CD4-positive, alpha-beta T cell (primary cell): ENCODE results near the gene CAMKK2. TPM values are rescaled to one million over a fixed set of nuclear protein-coding genes. Genes with fewer than 3 reads are reported as not detected.

Source experiments
- ATAC-seq: fragments of 200-7000 bp; cut with Tn5 transposase; one replicate; pipeline ENCODE4 v1.10.0; 2022; ENCODE audit warnings: mild to moderate bottlenecking; ENCODE audit not compliant: poor library complexity
- CTCF ChIA-PET: fragments of 350-600 bp; sonication (Branson Sonifier 250); formaldehyde crosslinking; loops from one replicate; lab custom pipeline; 2021; ENCODE audit warnings: antibody characterized with exemption, inconsistent platforms; lab: Charles Lee
- POLR2A ChIA-PET: fragments of 350-600 bp; sonication (Branson Sonifier 250); formaldehyde crosslinking; loops from one replicate; lab custom pipeline; 2021; ENCODE audit warnings: antibody characterized with exemption, inconsistent platforms; lab: Charles Lee
- DNase-seq, 14 experiments: peaks; one replicate each; pipeline ENCODE4 v3.0.0-alpha.2; 2013 to 2020; ENCODE audit warnings: mixed read lengths in 2 of 14
- H3K27ac ChIP-seq, 2 donors: one replicate each; pipeline versions ENCODE4 v1.5.1 to v1.7.0; 2013; ENCODE audit warnings: low read length in 2 of 2, low read depth in 1 of 2, mild to moderate bottlenecking in 1 of 2
- H3K27me3 ChIP-seq, 2 experiments: 1 replicate in 1 of 2; 2 replicates in 1 of 2; pipeline versions ENCODE4 v1.6.1 to v1.7.0; 2013; ENCODE audit warnings: low read length in 2 of 2, control low read depth in 1 of 2, mild to moderate bottlenecking in 1 of 2, moderate library complexity in 1 of 2; ENCODE audit not compliant: insufficient read depth in 2 of 2, control insufficient read depth in 1 of 2
- H3K36me3 ChIP-seq: one replicate; pipeline ENCODE4 v1.6.1; 2013; ENCODE audit warnings: low read length, control low read depth; ENCODE audit not compliant: insufficient read depth
- H3K4me1 ChIP-seq: one replicate; pipeline ENCODE4 v1.6.1; 2013; ENCODE audit warnings: low read length, control low read depth; ENCODE audit not compliant: insufficient read depth
- H3K4me3 ChIP-seq: one replicate; pipeline ENCODE4 v1.5.1; 2013; ENCODE audit warnings: mild to moderate bottlenecking, low read length, moderate library complexity
- H3K9me3 ChIP-seq, 2 experiments: 1 replicate in 1 of 2; 2 replicates in 1 of 2; pipeline versions ENCODE4 v1.6.1 to v1.7.0; 2013; ENCODE audit warnings: low read length in 2 of 2, mild to moderate bottlenecking in 2 of 2, control low read depth in 1 of 2, moderate library complexity in 1 of 2; ENCODE audit not compliant: control insufficient read depth in 1 of 2, insufficient read depth in 1 of 2
- H3K27ac Mint-ChIP-seq: one replicate; pipeline ENCODE4 v1.8.0; 2020; ENCODE audit warnings: mixed read lengths
- H3K27me3 Mint-ChIP-seq: one replicate; pipeline ENCODE4 v1.8.0; 2021; ENCODE audit warnings: mixed read lengths
- H3K36me3 Mint-ChIP-seq: one replicate; pipeline ENCODE4 v1.8.0; 2021; ENCODE audit warnings: low read depth, mixed read lengths
- H3K4me1 Mint-ChIP-seq: one replicate; pipeline ENCODE4 v1.8.0; 2021; ENCODE audit warnings: low read depth, mixed read lengths
- H3K4me3 Mint-ChIP-seq: one replicate; pipeline ENCODE4 v1.8.0; 2020; ENCODE audit warnings: mild to moderate bottlenecking, mixed read lengths
- H3K9me3 Mint-ChIP-seq: one replicate; pipeline ENCODE4 v1.8.0; 2020; ENCODE audit warnings: mixed read lengths
- intact Hi-C, 2 experiments: fragments of 100-400 bp; cut with DNase I in 1 of 2; cut with micrococcal nuclease in 1 of 2; formaldehyde crosslinking; loops; one replicate each; pipeline versions ENCODE4 v1.15.1 to v1.9.0; 2023 to 2025; cut with DNase I, micrococcal nuclease
- total RNA-seq, 174 experiments: library from RNA in 2 of 174; stranded (reverse) in 2 of 174; gene quantifications; one replicate each; pipeline ENCODE4 v1.2.3 and lab custom pipeline; 2021 to 2026
- TF ChIP-seq, protein P1 (sequence below): fragments of 200-600 bp; IDR thresholded peaks from one replicate; pipeline ENCODE4 v1.8.0; 2022; ENCODE audit warnings: antibody characterized with exemption, mild to moderate bottlenecking

Gene CAMKK2
- total RNA-seq, 2 experiments from 2014 or later = 6.7 to 6.8 TPM

DNA sequence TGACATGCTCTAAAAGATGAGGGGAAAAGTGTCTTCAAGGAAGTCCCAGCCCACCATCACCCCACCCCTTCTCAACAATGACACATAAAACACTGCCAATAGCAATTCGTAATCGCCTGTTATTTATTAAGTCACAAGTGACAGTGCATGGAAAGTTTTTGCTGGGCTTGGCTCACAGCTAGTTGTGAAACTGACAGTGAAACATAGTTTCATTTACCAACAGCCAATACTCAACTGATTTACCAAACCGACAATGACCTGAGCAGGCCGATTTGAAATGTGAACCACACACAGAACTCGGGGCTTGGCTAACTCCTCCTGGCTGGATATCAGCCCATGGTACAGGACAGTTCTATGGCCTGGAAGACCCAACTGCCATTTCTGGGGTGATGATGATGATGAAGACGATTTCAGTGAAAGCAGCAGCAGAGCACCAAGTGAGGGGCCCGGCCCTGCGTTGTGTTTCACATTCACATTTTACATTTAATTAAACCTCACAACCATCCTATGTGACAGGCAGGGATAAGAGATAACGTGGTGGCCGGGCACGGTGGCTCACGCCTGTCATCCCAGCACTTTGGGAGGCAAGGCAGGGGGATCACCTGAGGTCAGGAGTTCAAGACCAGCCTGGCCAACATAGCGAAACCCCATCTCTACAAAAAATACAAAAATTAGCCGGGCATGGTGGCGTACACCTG lies 42.7 kb downstream of the CAMKK2 start:
- intact Hi-C loops = no loop called here
- no peaks in the 10 kb centered on the region for H3K4me1 ChIP-seq
- H3K27ac ChIP-seq = no peak overlapping the region
- DNase-seq (no peak), ATAC-seq (no peak)
- Mint-ChIP-seq H3K9me3 (no peaks in the 10 kb centered on the region), H3K36me3 (peaks cover 73% of the 10 kb centered on the region), H3K4me3 (no peak overlapping the region), H3K27me3 (no peaks in the 10 kb centered on the region), H3K27ac (no peak overlapping the region), H3K4me1 (no peaks in the 10 kb centered on the region)
- no peaks in the 10 kb centered on the region for H3K9me3 ChIP-seq
- TF ChIP-seq, protein P1, sequence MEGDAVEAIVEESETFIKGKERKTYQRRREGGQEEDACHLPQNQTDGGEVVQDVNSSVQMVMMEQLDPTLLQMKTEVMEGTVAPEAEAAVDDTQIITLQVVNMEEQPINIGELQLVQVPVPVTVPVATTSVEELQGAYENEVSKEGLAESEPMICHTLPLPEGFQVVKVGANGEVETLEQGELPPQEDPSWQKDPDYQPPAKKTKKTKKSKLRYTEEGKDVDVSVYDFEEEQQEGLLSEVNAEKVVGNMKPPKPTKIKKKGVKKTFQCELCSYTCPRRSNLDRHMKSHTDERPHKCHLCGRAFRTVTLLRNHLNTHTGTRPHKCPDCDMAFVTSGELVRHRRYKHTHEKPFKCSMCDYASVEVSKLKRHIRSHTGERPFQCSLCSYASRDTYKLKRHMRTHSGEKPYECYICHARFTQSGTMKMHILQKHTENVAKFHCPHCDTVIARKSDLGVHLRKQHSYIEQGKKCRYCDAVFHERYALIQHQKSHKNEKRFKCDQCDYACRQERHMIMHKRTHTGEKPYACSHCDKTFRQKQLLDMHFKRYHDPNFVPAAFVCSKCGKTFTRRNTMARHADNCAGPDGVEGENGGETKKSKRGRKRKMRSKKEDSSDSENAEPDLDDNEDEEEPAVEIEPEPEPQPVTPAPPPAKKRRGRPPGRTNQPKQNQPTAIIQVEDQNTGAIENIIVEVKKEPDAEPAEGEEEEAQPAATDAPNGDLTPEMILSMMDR = no peak
- H3K27me3 ChIP-seq = no peaks in the 10 kb centered on the region
- POLR2A ChIA-PET = no interaction called here
- CTCF ChIA-PET = no interaction called here
- H3K36me3 ChIP-seq = peaks cover 33% of the 10 kb centered on the region
- no peak overlapping the region for H3K4me3 ChIP-seq

DNA sequence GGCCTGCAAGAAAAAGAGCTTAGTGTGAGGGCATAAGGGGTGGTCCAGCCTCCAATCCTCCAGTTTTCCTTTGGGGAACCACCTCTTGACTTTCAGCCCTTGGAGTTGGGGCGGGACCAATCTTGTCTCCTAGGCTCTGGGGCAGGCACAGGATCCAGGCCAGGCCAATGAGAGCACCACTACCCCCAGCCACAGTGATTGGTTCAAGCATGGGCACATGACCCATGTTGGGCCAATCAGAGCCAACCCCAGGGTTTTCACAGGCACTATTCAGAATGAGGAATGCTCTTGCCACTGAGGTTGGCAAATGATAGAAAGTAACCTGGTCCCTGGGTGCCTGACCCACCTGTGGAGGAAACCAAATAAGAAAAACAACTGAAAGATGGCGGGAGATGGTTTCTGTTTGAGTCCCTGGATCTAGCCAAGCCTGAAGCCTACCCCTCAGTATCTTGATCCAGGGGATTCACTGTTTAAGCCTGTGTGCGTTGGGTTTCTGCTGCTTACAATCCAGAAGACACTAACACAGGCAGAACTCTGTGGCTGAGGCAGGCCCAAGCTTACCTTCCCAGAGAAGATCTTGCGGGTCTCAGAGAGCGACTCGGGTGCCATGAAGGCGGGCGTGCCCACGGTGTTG lies 43.7 kb downstream of the CAMKK2 start:
- POLR2A ChIA-PET = no interaction called here
- no peaks in the 10 kb centered on the region for H3K27me3 Mint-ChIP-seq
- H3K4me1 Mint-ChIP-seq = no peaks in the 10 kb centered on the region
- DNase-seq = no peak
- no peaks in the 10 kb centered on the region for H3K27me3 ChIP-seq
- CTCF ChIA-PET = no interaction called here
- H3K4me1 ChIP-seq = no peaks in the 10 kb centered on the region
- no peaks in the 10 kb centered on the region for H3K9me3 ChIP-seq
- H3K9me3 Mint-ChIP-seq = no peaks in the 10 kb centered on the region
- no peak overlapping the region for H3K4me3 ChIP-seq
- H3K27ac Mint-ChIP-seq = no peak overlapping the region
- H3K4me3 Mint-ChIP-seq = no peak overlapping the region
- intact Hi-C loops = no loop called here
- peaks cover 69% of the 10 kb centered on the region for H3K36me3 Mint-ChIP-seq
- no peak overlapping the region for H3K27ac ChIP-seq
- peaks cover 43% of the 10 kb centered on the region for H3K36me3 ChIP-seq
- ATAC-seq = no peak
- TF ChIP-seq, protein P1 = no peak

DNA sequence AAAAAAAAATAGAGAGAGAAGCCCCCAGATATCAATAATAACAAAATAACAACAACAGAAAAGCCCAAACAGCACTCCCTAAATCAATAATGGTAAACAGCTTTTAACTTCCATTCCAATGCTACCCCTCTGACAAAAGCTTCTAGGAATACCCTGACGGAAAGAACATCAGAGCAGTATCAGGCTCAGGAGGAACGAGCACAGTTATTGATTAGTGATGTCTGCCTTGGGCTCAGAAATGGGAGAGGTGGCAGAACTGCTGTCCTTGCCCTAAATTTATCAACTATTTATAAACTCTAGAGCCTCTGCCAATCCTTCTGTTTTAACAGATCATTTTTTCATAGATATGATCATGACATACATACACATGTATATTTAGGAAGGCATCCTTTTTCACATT lies 44.7 kb downstream of the CAMKK2 start:
- Histone ChIP-seq H3K9me3 (no peaks in the 10 kb centered on the region), H3K27ac (no peak overlapping the region), H3K4me1 (no peaks in the 10 kb centered on the region), H3K36me3 (peaks cover 50% of the 10 kb centered on the region), H3K4me3 (no peak overlapping the region), H3K27me3 (no peaks in the 10 kb centered on the region)
- ATAC-seq = no peak
- no peaks in the 10 kb centered on the region for H3K9me3 Mint-ChIP-seq
- H3K27me3 Mint-ChIP-seq = no peaks in the 10 kb centered on the region
- ChIA-PET CTCF (interaction anchor here (0.5 kb wide), 1 partner anchor 700 kb away, joined by 3 read pairs; no protein-coding TSS in a partner anchor), POLR2A (interaction anchor here (1.5 kb wide), 1 partner anchor 13 kb away, joined by 3 read pairs; no protein-coding TSS in a partner anchor)
- TF ChIP-seq, protein P1 = no peak
- intact Hi-C loops = no loop called here
- H3K4me3 Mint-ChIP-seq = no peak overlapping the region
- H3K4me1 Mint-ChIP-seq = no peaks in the 10 kb centered on the region
- no peak for DNase-seq
- H3K36me3 Mint-ChIP-seq = peaks cover 66% of the 10 kb centered on the region
- H3K27ac Mint-ChIP-seq = no peak overlapping the region
